BJ (cell line): Measurements from ENCODE around the gene PACSIN1. TPM values are rescaled to one million over a fixed set of nuclear protein-coding genes. Genes with fewer than 3 reads are reported as not detected.

ENCODE experiments used
- CTCF ChIA-PET: fragments of 350-600 bp; formaldehyde crosslinking; extraction: SDS; loops from one replicate; lab custom pipeline; 2021; ENCODE audit warnings: antibody characterized with exemption, inconsistent platforms; lab: Yijun Ruan, JAX
- POLR2A ChIA-PET: fragments of 300-600 bp; sonication (Branson Sonifier 250); formaldehyde crosslinking; extraction: SDS; loops from one replicate; lab custom pipeline; 2021; ENCODE audit warnings: antibody characterized with exemption; lab: Charles Lee
- DNase-seq: peaks from one replicate; pipeline ENCODE4 v3.0.0-alpha.2; 2011; ENCODE audit warnings: low read depth
- H3K27me3 ChIP-seq: 2 replicates; pipeline ENCODE4 v1.6.0; 2011; ENCODE audit warnings: low read length; ENCODE audit not compliant: control insufficient read depth, insufficient read depth
- H3K36me3 ChIP-seq: 2 replicates; pipeline ENCODE4 v1.5.1; 2011; ENCODE audit warnings: low read length; ENCODE audit not compliant: control insufficient read depth, insufficient read depth
- H3K4me3 ChIP-seq: 2 replicates; pipeline ENCODE4 v1.5.1; 2011; ENCODE audit warnings: low read depth, mild to moderate bottlenecking, control low read depth, low read length
- CTCF ChIP-seq: IDR thresholded peaks from 2 replicates; pipeline ENCODE4 v1.5.1; 2011; ENCODE audit warnings: low read depth, mild to moderate bottlenecking, control low read depth, inconsistent platforms, low read length, moderate library complexity; ENCODE audit not compliant: insufficient read depth
- polyA plus RNA-seq: library from polyadenylated mRNA; depleted of rRNA; stranded (reverse); fragments of >200 nt; gene quantifications from 2 replicates; pipeline ENCODE4 v1.2.3, GENCODE V29; 2011

Gene PACSIN1
- polyA plus RNA-seq, 1 experiment, result 0.04 TPM

GRCh38 chr6:34527751-34528670, 62.1 kb downstream of the PACSIN1 start:
- no peak for DNase-seq
- Histone ChIP-seq H3K36me3 (no peaks in the 10 kb centered on the region), H3K27me3 (peaks cover 3% of the 10 kb centered on the region; the same call in 1 of the 2 replicates), H3K4me3 (no peak overlapping the region)
- no peak for TF ChIP-seq CTCF
- ChIA-PET POLR2A (no interaction called here), CTCF (interaction anchor here (0.6 to 3.3 kb wide), 7 partner anchors 9 to 90 kb away, joined by 3 to 12 read pairs (median 4); no protein-coding TSS in a partner anchor)

- Histone ChIP-seq H3K27me3 (peaks cover 3% of the 10 kb centered on the region; the same call in 1 of the 2 replicates), H3K36me3 (no peaks in the 10 kb centered on the region), H3K4me3 (no peak overlapping the region)
- no peak for TF ChIP-seq CTCF
- POLR2A ChIA-PET, result interaction anchor here (0.6 kb wide), 1 partner anchor 9 kb away, joined by 3 read pairs; no protein-coding TSS in a partner anchor
- CTCF ChIA-PET, result interaction anchor here (0.6 to 1.8 kb wide), 2 partner anchors 80 to 256 kb away, joined by 3 to 6 read pairs; no protein-coding TSS in a partner anchor
- no peak for DNase-seq
Measured at GRCh38 chr6:34528996-34529664, 63.3 kb downstream of the PACSIN1 start.

GRCh38 chr6:34529665-34530327, 63.9 kb downstream of the PACSIN1 start:
- ChIA-PET CTCF (interaction anchor here (0.6 to 1.8 kb wide), 2 partner anchors 79 to 256 kb away, joined by 3 to 6 read pairs; no protein-coding TSS in a partner anchor), POLR2A (interaction anchor here (0.6 kb wide), 1 partner anchor 9 kb away, joined by 3 read pairs; no protein-coding TSS in a partner anchor)
- no peak for DNase-seq
- H3K36me3 ChIP-seq, result no peaks in the 10 kb centered on the region
- H3K4me3 ChIP-seq, result no peak overlapping the region
- peaks cover 3% of the 10 kb centered on the region; the same call in 1 of the 2 replicates for H3K27me3 ChIP-seq
- TF ChIP-seq CTCF, result no peak

GRCh38 chr6:34530753-34531365, 65.0 kb downstream of the PACSIN1 start:
- no peak for TF ChIP-seq CTCF
- DNase-seq, result no peak
- CTCF ChIA-PET, result no interaction called here
- Histone ChIP-seq H3K27me3 (peaks cover 3% of the 10 kb centered on the region; the same call in 1 of the 2 replicates), H3K36me3 (no peaks in the 10 kb centered on the region), H3K4me3 (no peak overlapping the region)
- POLR2A ChIA-PET, result no interaction called here
